Ascending aorta (tissue), 2 donors: Measurements from ENCODE around the gene QSOX2. TPM values are rescaled to one million over a fixed set of nuclear protein-coding genes. Genes with fewer than 3 reads are reported as not detected.

Source experiments
- DNase-seq, 2 donors: peaks; one replicate each; pipeline ENCODE4 v3.0.0-alpha.2; 2019; ENCODE audit warnings: low spot score in 2 of 2
- H3K27ac ChIP-seq, 2 donors: fragments of 200-600 bp; sonication (generic); one replicate each; pipeline ENCODE4 v1.5.1; 2016 to 2017; ENCODE audit warnings: mild to moderate bottlenecking in 1 of 2
- H3K27me3 ChIP-seq: fragments of 200-600 bp; sonication (generic); one replicate; pipeline ENCODE4 v1.5.1; 2017
- H3K36me3 ChIP-seq, 2 donors: fragments of 200-600 bp; sonication (generic); one replicate each; pipeline ENCODE4 v1.5.1; 2016
- H3K4me1 ChIP-seq, 2 donors: fragments of 200-600 bp; sonication (generic); one replicate each; pipeline ENCODE4 v1.5.1; 2016 to 2017; ENCODE audit warnings: mild to moderate bottlenecking in 1 of 2
- H3K4me3 ChIP-seq, 2 donors: fragments of 200-600 bp; sonication (generic); one replicate each; pipeline ENCODE4 v1.5.1; 2016 to 2017; ENCODE audit warnings: mild to moderate bottlenecking in 1 of 2
- H3K9me3 ChIP-seq, 2 donors: fragments of 200-600 bp; sonication (generic); one replicate each; pipeline ENCODE4 v1.5.1; 2016
- CTCF ChIP-seq, 3 experiments: fragments of 200-600 bp in 2 of 3; fragments of 450-650 bp in 1 of 3; sonication (generic) in 2 of 3; IDR thresholded peaks; one replicate each; pipeline ENCODE4 v1.5.1; 2016 to 2019; ENCODE audit warnings: antibody characterized with exemption in 3 of 3, mild to moderate bottlenecking in 1 of 3, moderate library complexity in 1 of 3
- intact Hi-C: fragments of 100-400 bp; cut with DNase I; formaldehyde crosslinking; loops from one replicate; pipeline ENCODE4 v1.15.1; 2023
- total RNA-seq: library from RNA; depleted of rRNA; stranded (reverse); fragments of >200 nt; gene quantifications from one replicate; pipeline ENCODE4 v1.1.0, GENCODE V29; 2016

Gene QSOX2
- total RNA-seq, 1 donor from 2014 or later: 3.7 TPM

- TF ChIP-seq CTCF (IDR thresholded peaks at IDR 0.05): no peak
- no peak overlapping the region for H3K4me3 ChIP-seq
- H3K9me3 ChIP-seq: no peaks in the 10 kb centered on the region
- no peak for DNase-seq
- H3K27ac ChIP-seq: no peak overlapping the region
- no peaks in the 10 kb centered on the region for H3K36me3 ChIP-seq
- intact Hi-C loops: loop anchor here (10.0 kb wide), 1 partner anchor 683 kb away; no protein-coding TSS in a partner anchor
- H3K4me1 ChIP-seq: peaks cover 0 to 1% of the 10 kb centered on the region in 2 donors
- no peaks in the 10 kb centered on the region for H3K27me3 ChIP-seq
Observed at GRCh38 chr9:136287960-136288753, 42.5 kb upstream of the QSOX2 start.

GRCh38 chr9:136286987-136287379, 41.4 kb upstream of the QSOX2 start:
- intact Hi-C loops: loop anchor here (10.0 kb wide), 1 partner anchor 682 kb away; no protein-coding TSS in a partner anchor

GRCh38 chr9:136286359-136286986, 40.9 kb upstream of the QSOX2 start:
- intact Hi-C loops: loop anchor here (10.0 kb wide), 1 partner anchor 682 kb away; no protein-coding TSS in a partner anchor
- no peak for TF ChIP-seq CTCF (IDR thresholded peaks at IDR 0.05)

More at GRCh38 chr9:136286987-136287379, 41.4 kb upstream of the QSOX2 start:
- H3K27ac ChIP-seq: no peak overlapping the region
- H3K4me3 ChIP-seq: no peak overlapping the region
- no peak for DNase-seq
- no peaks in the 10 kb centered on the region for H3K27me3 ChIP-seq
- peaks cover 0 to 3% of the 10 kb centered on the region in 2 donors for H3K4me1 ChIP-seq
- no peaks in the 10 kb centered on the region for H3K9me3 ChIP-seq
- no peaks in the 10 kb centered on the region for H3K36me3 ChIP-seq
- TF ChIP-seq CTCF (IDR thresholded peaks at IDR 0.05): no peak

GRCh38 chr9:136285501-136286358, 40.1 kb upstream of the QSOX2 start:
- no peaks in the 10 kb centered on the region for H3K36me3 ChIP-seq
- H3K27ac ChIP-seq: no peak overlapping the region
- intact Hi-C loops: loop anchor here (10.0 kb wide), 1 partner anchor 681 kb away; no protein-coding TSS in a partner anchor
- no peak for TF ChIP-seq CTCF (IDR thresholded peaks at IDR 0.05)
- H3K4me3 ChIP-seq: no peak overlapping the region
- H3K9me3 ChIP-seq: no peaks in the 10 kb centered on the region
- DNase-seq: no peak
- H3K4me1 ChIP-seq: peaks cover 0 to 3% of the 10 kb centered on the region in 2 donors
- H3K27me3 ChIP-seq: no peaks in the 10 kb centered on the region

More at GRCh38 chr9:136286359-136286986, 40.9 kb upstream of the QSOX2 start:
- H3K4me3 ChIP-seq: no peak overlapping the region
- H3K4me1 ChIP-seq: peaks cover 0 to 3% of the 10 kb centered on the region in 2 donors
- H3K9me3 ChIP-seq: no peaks in the 10 kb centered on the region
- H3K36me3 ChIP-seq: no peaks in the 10 kb centered on the region
- H3K27me3 ChIP-seq: no peaks in the 10 kb centered on the region
- H3K27ac ChIP-seq: no peak overlapping the region
- DNase-seq: no peak

- peaks cover 0 to 3% of the 10 kb centered on the region in 2 donors for H3K4me1 ChIP-seq
- no peaks in the 10 kb centered on the region for H3K9me3 ChIP-seq
- H3K36me3 ChIP-seq: no peaks in the 10 kb centered on the region
- no peak overlapping the region for H3K4me3 ChIP-seq
- intact Hi-C loops: loop anchor here (10.0 kb wide), 1 partner anchor 680 kb away; no protein-coding TSS in a partner anchor
- no peak for DNase-seq
- no peak overlapping the region for H3K27ac ChIP-seq
- no peaks in the 10 kb centered on the region for H3K27me3 ChIP-seq
- TF ChIP-seq CTCF (IDR thresholded peaks at IDR 0.05): no peak
Observed at GRCh38 chr9:136284951-136285350, 39.3 kb upstream of the QSOX2 start.
